Mesothelial cell of epicardium (in vitro differentiated cells): ENCODE data around the gene SLC35F2. TPM values are rescaled to one million over a fixed set of nuclear protein-coding genes. Genes with fewer than 3 reads are reported as not detected.

ENCODE experiments used
- DNase-seq, 2 experiments: peaks; one replicate each; pipeline ENCODE4 v3.0.0; 2021; ENCODE audit warnings: low spot score in 2 of 2; ENCODE audit not compliant: unreplicated experiment in 2 of 2
- H3K27ac Mint-ChIP-seq: 2 replicates; pipeline ENCODE4 v1.8.0; 2021; ENCODE audit warnings: mixed read lengths
- H3K27me3 Mint-ChIP-seq: 2 replicates; pipeline ENCODE4 v1.8.0; 2021; ENCODE audit warnings: low read depth, mixed read lengths
- H3K36me3 Mint-ChIP-seq: 2 replicates; pipeline ENCODE4 v1.8.0; 2021; ENCODE audit warnings: mixed read lengths
- H3K4me1 Mint-ChIP-seq: 2 replicates; pipeline ENCODE4 v1.8.0; 2021; ENCODE audit warnings: mixed read lengths
- H3K4me3 Mint-ChIP-seq: 2 replicates; pipeline ENCODE4 v1.8.0; 2021; ENCODE audit warnings: mild to moderate bottlenecking, moderate library complexity, mixed read lengths
- H3K9me3 Mint-ChIP-seq: 2 replicates; pipeline ENCODE4 v1.8.0; 2021; ENCODE audit warnings: mixed read lengths
- CTCF ChIP-seq: fragments of 200-600 bp; sonication (generic); IDR thresholded peaks from one replicate; pipeline ENCODE4 v1.5.0; 2021; ENCODE audit warnings: antibody characterized with exemption; ENCODE audit not compliant: unreplicated experiment
- total RNA-seq: library from RNA; stranded (reverse); gene quantifications from 3 replicates; pipeline ENCODE4 v1.2.1, GENCODE V29; 2021

SLC35F2 gene
- total RNA-seq, 1 donor from 2014 or later, result 12.7 TPM

DNA sequence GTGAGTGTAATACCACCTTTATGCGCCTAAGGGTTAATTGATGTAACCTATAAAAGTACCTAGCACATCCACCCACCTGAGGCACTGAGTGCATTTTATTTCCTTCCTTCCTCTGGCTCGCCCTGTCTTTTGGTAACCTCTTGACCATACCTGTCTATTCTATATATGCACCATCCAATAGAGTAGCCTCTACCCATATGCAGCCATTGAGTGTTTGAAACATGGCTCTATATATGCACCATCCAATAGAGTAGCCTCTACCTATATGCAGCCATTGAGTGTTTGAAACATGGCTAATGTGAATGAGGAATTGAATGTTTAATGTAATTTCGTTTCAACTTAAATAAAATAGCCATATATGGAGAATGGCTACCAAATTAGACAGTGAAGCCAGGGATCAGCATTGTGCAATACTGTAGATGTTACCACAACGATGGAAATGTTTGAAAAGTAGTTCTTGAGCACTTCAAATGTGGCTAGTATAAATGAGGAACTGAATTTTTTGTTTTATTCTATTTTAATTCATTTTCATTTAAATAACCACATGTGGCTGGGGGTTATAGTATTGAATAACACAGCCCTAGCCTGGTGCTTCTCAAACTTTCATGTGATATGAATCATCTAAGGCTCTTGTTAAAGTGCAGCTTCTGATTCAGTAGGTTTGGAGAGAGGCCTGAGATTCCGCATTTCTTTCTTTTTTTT, 33.8 kb downstream of the SLC35F2 start:
- Mint-ChIP-seq H3K27ac (no peak overlapping the region), H3K4me1 (peaks cover 27% of the 10 kb centered on the region), H3K36me3 (no peaks in the 10 kb centered on the region), H3K9me3 (no peaks in the 10 kb centered on the region), H3K4me3 (no peak overlapping the region), H3K27me3 (no peaks in the 10 kb centered on the region)
- no peak for DNase-seq
- TF ChIP-seq CTCF, result no peak

- Mint-ChIP-seq H3K4me3 (no peak overlapping the region), H3K27me3 (no peaks in the 10 kb centered on the region), H3K4me1 (peaks cover 31% of the 10 kb centered on the region), H3K9me3 (peaks cover 3% of the 10 kb centered on the region), H3K36me3 (no peaks in the 10 kb centered on the region), H3K27ac (peak overlapping the region; percentile 58)
- no peak for TF ChIP-seq CTCF
- DNase-seq, result no peak
Observed at GRCh38 chr11:107821199-107821927, 37.2 kb downstream of the SLC35F2 start.

DNA sequence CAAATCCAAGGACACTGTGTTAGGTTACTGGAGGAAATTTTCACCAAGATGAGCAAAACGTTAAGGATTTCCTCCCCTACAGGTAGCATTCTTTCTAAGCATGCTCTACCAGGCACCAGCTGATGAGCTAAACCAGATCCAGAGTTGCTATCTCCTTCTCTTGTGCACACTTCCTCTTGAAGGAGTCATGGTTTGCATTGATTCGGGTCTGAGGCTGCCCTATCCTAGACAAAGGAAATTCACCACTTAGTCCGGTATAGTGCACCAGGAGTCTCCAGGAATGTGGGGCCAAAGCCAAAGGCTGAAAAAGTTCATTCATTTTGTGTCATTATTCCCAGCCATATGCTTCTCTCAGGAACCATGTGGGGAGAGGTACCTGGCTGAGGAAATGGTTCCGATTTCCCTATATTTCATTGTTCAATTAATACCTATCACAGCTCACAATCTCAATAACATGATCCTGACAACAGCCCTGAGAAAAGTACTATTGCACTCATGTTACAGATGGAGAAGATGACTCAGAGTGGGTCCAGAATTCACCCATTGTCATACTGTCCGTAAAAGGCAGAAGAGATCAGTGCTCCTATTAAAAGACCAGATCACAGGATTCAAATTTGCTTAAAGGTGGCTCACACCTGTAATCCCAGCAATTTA, 39.1 kb downstream of the SLC35F2 start:
- no peaks in the 10 kb centered on the region for H3K27me3 Mint-ChIP-seq
- no peak overlapping the region for H3K4me3 Mint-ChIP-seq
- TF ChIP-seq CTCF, result no peak
- peaks cover 3% of the 10 kb centered on the region for H3K9me3 Mint-ChIP-seq
- H3K27ac Mint-ChIP-seq, result no peak overlapping the region
- H3K4me1 Mint-ChIP-seq, result peaks cover 25% of the 10 kb centered on the region
- no peaks in the 10 kb centered on the region for H3K36me3 Mint-ChIP-seq
- no peak for DNase-seq

DNA sequence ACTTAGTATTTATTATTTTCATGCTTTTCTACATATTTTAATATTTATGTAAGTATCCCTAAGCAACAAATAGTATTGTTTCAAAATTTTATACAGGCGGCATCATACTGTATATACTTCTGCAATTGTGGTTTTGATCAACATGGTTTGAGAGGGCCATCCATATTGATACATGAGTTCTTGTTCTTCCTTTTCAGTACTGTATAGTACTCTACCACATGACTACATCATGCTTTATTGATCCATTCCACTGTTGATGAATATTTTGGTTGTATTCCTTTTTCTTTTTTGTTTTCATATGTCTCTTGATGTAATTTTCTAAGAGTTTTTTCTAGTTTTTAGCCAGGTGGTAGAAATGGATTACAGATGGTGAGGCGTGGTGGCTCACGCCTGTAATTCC, 40.1 kb downstream of the SLC35F2 start:
- TF ChIP-seq CTCF, result no peak
- H3K4me3 Mint-ChIP-seq, result no peak overlapping the region
- peaks cover 3% of the 10 kb centered on the region for H3K9me3 Mint-ChIP-seq
- H3K36me3 Mint-ChIP-seq, result no peaks in the 10 kb centered on the region
- H3K27ac Mint-ChIP-seq, result no peak overlapping the region
- DNase-seq, result no peak
- H3K27me3 Mint-ChIP-seq, result no peaks in the 10 kb centered on the region
- peaks cover 24% of the 10 kb centered on the region for H3K4me1 Mint-ChIP-seq

DNA sequence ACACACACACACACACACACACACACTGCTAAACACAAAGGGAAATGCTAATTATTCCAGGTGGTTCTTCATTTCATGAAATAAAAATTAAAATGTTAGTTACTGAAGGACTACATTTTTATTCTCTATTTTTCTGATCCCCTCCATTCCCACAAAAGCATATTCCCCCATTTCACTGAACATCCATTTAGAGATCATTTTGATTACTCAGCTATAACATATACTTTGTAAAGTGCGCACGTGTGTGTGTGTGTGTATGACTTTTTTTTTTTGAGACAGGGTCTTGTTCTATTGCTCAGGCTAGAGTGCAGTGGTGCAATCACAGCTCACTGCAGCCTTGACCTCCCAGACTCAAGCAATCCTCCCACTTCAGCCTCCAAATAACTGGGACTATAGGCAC, 42.6 kb downstream of the SLC35F2 start:
- TF ChIP-seq CTCF, result no peak
- Mint-ChIP-seq H3K27ac (no peak overlapping the region), H3K4me3 (no peak overlapping the region), H3K4me1 (peaks cover 6% of the 10 kb centered on the region), H3K36me3 (no peaks in the 10 kb centered on the region), H3K27me3 (no peaks in the 10 kb centered on the region), H3K9me3 (peaks cover 3% of the 10 kb centered on the region)
- DNase-seq, result no peak
